ENCODE measurements around the gene DAAM2. TPM values are rescaled to one million over a fixed set of nuclear protein-coding genes. Genes with fewer than 3 reads are reported as not detected.

DAAM2 gene
- polyA plus RNA-seq, 1 experiment = 60.6 TPM

- CTCF ChIA-PET = no interaction called here
- H3K27me3 ChIP-seq (ENCODE audit: control insufficient read depth, insufficient read depth, low read length) = peaks cover 2% of the 10 kb centered on the region; the same call in 1 of the 2 replicates
- H3K4me3 ChIP-seq (ENCODE audit: low read depth, low read length) = no peak overlapping the region
- TF ChIP-seq CTCF (IDR thresholded peaks at IDR 0.05; ENCODE audit: insufficient read depth, low read depth, low read length) = no peak
- peak; percentile 33 for DNase-seq (ENCODE audit: low read depth)
- POLR2A ChIA-PET = no interaction called here
- H3K36me3 ChIP-seq (ENCODE audit: control insufficient read depth, insufficient read depth, low read length) = no peaks in the 10 kb centered on the region
Observed at GRCh38 chr6:39952167-39952566, 160.0 kb downstream of the DAAM2 start.

GRCh38 chr6:39953076-39953618 is 161.0 kb downstream of the DAAM2 start:
- Histone ChIP-seq H3K36me3 (ENCODE audit: control insufficient read depth, insufficient read depth, low read length) (no peaks in the 10 kb centered on the region), H3K4me3 (ENCODE audit: low read depth, low read length) (no peak overlapping the region), H3K27me3 (ENCODE audit: control insufficient read depth, insufficient read depth, low read length) (no peaks in the 10 kb centered on the region)
- no peak for DNase-seq (ENCODE audit: low read depth)
- no peak for TF ChIP-seq CTCF (IDR thresholded peaks at IDR 0.05; ENCODE audit: insufficient read depth, low read depth, low read length)
- ChIA-PET CTCF (no interaction called here), POLR2A (no interaction called here)

Other genes starting within 250 kb of the DAAM2 start
- gene KIF6, start 67.0 kb upstream of the DAAM2 start, polyA plus RNA-seq (2011; rRNA removed) = 0.56 and 0.58 TPM in 2 replicates
- gene MOCS1, start 142.1 kb downstream of the DAAM2 start, polyA plus RNA-seq (2011; rRNA removed) = 9.2 and 13.4 TPM in 2 replicates

Data from BJ (cell line).